Activated CD4-positive, CD25-positive, alpha-beta regulatory T cell (primary cell): Measurements from ENCODE around the gene MBD3L1.
A peak's percentile ranks its signal among the peaks of the same experiment; 100 is the strongest.

Source experiments
- DNase-seq, 4 experiments: peaks; one replicate each; lab custom pipeline; 2025; lab: John Stamatoyannopoulos, UW

Gene MBD3L1

DNA sequence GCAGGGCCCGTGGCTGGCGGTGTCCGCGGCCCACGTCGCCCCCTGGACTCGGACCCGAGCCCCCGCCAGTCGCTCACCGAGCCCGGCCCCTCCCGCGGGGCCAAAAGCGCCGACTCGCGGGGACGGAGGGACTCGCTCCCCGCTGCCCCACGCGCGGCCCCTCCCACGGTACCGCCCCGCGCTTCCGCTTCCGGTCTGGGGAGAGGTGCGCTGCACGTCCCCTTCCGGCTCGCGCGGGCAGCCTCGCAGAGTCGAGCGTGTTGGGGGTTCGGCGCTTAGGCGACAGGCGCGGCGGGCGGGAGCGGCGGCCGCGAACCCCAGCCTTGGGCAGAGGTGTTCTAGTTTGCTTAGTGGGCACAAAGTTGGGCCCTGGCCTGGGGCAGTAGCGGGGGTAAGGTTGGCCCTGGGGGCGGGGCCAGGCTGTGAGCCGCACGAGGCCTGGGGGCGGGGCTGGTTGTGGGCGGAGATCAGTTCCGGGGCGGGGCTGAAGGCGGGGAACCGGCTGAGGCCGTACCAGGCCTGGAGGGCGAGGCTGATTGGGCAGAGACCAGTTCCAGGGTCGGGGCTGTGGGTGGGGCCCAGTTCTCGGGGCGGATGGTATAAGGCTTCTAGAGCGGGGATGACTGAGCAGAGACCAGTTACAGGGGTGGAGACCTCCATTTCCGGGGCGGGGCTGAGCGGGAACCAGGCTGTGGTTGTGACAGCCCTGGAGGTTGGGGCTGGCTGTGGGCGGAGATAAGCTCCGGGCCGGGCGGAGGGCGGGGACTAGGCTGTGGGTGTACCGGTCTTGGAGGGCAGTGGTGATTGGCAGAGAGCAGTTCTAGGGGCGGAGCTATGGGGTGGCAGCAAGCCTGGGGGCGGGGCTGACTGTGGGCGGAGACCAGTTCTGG lies at the start of gene MBD3L1, which contains the start of gene ZNF558:
TSS of gene MBD3L1 (plus strand) at position 246 of the 890 bp plus-strand sequence. CDS start 10,302 bp downstream, outside the sequence.
TSS of gene ZNF558 (minus strand) at position 173 of the 890 bp plus-strand sequence. CDS start 9,645 bp downstream, outside the sequence.
- peak; percentile 99 to 100 (median 99) for DNase-seq

DNA sequence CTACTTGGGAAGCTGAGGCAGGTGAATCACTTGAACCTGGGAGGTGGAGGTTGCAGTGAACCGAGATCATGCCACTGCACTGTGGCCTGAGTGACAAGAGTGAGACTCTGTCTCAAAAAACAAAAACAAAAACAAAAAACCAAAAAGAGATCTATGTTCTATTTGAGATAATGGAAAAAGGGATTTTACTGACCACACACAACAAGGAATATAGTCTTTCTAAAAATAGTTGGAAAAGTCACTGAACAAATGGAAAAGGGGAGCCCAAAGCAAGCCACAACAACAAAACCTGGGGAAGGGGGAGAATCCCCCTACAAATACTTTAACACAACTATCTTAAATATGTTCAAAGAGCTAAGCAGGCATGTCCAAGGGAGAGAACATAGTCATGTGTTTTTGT lies 37.4 kb upstream of the MBD3L1 start:
- no peak for DNase-seq

DNA sequence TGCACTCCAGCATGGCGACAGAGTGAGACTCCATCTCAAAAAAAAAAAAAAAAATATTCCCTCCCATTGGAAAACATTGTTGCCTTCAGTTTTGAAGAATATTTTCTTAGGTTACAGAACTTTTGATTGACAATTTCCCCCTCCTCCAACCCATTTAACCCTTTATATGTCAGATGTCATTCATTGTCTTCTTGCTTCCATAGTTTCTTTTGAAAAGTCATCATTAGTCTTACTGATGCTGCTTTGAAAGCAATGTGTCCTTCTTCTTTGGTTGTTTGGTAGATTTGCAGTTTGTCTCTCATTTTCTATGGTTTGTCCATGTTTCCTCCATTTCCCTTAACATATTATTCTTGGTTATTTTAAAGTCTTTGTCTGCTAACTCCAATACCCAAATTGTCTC lies 25.5 kb upstream of the MBD3L1 start:
- no peak for DNase-seq

DNA sequence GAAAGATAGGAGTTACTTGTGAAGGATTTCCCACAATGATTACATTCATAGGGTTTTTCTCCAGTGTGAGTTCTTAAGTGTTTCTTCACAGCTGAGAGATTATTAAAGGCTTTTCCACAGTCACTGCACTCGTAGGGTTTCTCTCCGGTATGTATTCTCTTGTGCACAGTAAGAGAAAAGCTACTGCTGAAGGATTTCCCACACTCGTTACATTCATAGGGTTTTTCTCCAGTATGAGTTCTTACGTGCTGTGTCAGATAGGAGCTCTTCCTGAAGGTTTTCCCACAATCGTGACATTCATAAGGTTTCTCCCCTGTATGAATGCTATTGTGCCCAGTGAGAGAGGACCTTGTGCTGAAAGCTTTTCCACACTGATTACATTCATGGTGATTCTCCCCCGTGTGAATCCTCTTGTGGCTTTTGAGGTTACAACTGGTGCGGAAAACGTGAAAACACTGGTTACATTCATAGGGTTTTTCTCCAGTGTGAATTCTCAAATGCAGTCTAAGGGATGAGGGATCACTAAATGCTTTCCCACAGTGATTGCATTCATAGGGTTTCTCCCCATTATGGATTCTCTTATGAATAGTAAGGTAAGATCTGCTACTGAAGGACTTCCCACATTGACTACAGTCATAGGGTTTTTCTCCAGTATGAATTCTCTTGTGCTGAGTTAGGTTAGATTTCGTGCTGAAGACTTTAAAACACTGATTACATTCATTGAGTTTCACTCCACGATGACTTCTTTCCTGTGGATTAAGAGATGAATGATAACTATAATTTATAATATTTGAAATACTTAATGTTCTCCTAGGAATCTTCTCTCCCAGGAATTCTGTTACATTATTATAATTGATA lies 20.6 kb upstream of the MBD3L1 start:
- no peak for DNase-seq

DNA sequence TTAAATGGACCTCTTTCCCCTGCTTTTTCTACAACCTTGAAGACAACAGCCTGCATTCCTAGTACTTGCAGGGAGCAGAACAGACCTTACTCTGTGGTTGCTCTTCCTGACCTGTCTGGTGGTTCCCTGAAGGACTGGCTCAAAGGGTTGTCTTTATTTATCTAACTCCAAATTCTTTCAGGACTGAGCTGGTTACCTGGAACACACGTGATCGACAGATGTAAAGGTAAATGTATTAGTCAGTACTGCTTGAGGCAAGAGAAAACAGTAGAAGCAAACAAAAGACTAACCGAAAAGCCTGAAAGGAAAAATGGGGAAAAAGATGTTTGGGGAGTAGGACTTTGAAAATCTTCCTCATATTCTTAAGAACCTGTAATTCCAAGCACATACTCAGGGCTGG lies 18.0 kb upstream of the MBD3L1 start:
- DNase-seq: no peak

DNA sequence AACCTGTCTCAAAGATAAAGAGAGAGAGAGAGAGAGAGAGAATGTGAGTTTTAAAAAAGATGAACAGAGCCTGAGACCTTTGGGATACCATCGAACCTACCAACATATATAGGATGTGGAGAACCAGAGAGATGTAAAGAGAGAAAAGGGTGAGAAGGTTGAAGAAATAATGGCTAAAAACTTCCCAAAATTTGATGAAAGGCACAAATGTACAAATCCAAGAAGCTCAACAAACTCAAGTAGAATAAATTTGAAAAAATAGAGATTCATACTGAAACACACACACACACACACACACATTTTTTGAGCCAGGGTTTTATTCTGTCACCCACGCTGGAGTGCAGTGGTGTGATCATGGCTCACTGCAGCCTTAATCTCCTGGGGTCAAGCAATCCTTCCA lies 16.4 kb upstream of the MBD3L1 start:
- no peak for DNase-seq

DNA sequence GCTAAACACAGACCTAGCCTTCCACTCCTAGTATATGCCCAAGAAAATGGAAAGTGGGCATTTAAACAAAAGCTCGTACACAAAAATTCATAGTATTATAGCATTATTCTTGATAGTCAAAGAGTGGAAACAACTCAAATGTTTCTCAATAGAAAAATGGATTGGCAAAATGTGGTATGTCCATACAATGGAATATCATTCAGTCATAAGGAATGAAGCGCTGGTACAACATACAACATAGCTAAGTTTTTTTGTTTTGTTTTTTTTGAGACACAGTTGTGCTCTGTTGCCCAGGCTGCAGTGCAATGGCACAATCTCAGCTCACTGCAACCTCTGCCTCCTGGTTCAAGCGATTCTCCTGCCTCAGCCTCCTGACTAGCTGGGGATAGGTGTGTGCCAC lies 11.9 kb upstream of the MBD3L1 start:
- no peak for DNase-seq

DNA sequence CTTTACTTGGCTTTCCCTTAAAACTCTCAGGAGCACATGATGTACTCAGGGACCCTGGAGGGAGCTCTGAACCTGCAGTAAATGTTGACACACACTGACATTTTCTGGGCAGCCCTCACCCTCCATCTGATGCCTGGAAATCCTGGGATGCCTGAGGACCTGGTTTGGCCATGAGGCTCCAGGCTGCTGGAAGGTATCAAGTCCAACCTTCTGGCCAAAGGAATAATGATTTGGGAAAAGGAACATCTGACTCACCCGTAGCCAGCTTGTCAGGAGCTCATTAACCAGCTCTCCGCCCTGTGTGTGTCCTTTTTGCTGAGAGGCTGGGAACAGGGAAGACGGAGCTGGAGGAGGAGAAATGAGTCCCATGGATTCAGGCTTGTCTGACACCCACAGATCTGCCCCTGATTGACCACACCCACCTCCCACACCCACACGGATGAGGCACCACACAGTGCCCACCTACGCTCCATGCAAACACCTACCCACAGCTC lies 10.4 kb upstream of the MBD3L1 start:
- no peak for DNase-seq

DNA sequence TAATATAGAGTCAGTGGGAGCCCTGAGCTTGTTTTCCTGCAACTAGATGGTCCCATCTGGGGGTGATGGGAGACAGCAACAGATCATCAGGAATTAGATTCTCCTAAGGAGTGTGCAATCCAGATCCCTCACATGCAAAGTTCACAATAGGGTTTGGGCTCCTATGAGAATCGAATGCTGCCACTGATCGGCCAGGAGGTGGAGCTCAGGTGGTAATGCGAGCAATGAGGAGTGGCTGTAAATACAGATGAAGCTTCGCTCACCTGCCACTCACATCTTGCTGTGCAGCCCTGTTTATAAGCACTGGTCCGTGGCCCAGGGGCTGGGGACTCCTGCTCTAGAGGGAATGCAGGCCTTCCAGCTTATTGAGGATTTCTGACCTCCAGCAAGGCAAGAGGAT lies 5.8 kb upstream of the MBD3L1 start:
- DNase-seq: no peak

DNA sequence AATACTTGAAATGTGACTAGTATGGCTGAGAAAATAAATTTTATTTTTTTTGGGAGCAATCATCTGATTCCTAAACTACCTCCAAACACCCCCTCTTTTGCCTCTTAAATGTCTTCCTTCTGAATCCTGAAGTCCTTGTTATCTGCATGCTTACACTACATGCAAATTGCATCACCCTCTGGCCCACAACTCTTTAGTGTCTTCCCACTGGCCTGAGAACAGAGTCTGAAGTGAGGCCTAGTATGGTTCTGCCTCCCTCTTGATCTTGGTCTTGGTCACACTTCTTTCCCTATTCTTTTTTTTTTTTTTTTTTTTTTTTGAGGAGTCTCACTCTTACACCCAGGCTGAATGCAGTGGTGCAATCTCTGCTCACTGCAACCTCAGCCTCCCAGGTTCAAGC lies 4.9 kb upstream of the MBD3L1 start:
- no peak for DNase-seq

DNA sequence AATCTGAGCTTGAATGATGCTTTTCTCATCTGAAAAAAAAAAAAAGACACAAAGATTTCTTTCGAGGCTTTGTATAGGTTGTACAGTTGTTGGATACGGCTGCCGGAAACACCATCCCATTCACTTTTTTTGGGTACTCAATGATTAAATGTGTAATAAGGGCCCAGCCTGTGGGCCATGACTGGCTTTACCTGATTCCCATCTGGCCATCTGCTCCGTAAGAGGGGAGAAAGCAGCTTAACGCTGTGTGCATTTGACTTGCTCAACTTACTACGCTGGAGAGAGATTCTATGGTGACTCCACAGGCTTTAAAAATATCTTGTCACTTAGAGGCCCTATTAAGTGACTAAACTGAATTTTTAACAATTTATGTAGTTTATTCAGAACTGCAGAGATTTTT lies 804 bp upstream of the MBD3L1 start:
- DNase-seq: no peak

DNA sequence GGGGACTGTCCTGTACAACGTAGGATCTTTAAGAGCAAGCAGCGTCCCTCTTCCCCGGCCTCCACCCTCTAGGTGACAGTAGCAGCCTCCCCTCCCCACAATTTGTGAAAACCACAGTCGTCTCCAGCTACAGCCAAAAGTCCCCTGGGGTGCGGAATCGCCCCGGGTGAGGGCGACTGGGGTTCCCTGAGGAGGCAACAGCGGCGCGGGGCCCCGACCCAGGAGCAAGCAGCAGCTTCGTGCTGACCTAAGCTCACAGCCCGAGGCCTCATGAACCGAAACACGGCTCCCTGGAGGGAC lies 395 bp upstream of the MBD3L1 start:
- DNase-seq: no peak

DNA sequence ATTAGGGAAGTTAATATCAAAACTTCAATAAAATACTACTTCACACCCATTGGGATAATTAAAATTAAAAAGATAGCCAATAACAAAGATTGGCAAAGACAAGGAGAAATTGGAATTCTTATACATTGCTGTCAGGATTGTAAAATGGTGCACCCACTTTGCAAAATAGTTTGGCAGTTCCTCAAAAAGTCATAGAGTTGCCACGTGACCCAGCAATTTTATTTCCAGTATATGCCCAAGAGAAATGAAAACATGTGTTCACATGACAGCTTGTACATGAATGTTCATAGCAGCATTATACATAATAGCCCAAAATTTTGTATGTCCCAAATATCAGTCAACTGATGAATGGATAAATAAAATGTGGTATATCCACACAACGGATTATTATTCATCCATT lies 3.3 kb downstream of the MBD3L1 start:
- DNase-seq: no peak

DNA sequence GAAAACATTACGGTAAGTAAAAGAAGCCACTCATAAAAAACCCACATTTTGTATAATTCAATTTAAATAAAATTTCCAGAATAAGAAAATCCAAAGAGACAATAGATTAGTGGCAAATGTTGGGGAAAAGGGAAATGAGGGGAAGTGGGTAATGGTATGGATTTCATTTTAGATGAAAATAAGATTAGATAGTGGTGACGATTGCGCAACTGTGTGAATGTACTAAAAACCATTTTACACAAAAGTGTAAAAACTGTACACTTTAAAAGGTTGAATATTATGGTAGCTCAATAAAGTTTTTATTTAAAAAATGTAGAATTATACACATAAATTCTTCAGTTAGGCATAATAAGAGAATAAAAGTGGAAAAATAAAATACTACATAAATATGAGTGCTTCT lies 3.7 kb downstream of the MBD3L1 start:
- DNase-seq: no peak

DNA sequence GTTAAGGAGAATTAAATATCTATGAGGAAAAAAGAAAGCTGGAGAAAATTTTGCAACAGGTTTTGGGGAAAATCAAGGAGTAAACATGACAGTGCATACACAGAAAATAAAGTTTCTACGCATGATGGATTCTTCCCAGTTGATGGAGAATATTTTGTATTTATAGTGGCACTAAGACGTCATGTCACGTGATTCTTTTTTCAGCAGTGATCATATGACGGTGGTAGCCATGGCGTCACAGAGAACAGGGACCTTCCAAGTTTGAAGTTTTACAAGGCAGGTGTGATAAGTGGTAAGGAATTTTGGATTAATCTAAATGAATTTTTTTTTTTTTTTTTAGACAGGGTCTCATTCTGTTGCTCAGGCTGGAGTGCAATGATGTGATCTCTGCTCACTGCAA lies 8.5 kb downstream of the MBD3L1 start:
- DNase-seq: no peak

DNA sequence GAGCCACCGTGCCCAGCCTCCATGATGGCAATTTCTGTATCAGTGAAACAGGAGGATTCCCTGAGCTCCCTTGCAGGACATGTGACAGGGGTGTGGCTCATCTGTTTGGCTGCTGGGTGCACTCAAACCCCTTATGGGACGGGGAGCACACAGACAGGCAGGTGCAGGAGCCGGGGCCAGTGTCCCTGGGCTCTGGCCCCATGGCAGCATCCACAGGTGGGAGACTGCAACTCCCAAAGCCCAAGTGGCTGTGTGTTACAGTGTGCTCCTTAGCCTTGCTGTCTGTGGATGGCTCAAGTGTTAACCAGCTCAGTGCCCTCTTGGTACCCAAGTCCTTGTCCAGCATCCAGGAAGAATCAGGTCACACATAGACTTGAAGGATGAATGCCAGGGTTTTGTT lies 14.6 kb downstream of the MBD3L1 start:
- DNase-seq: no peak

DNA sequence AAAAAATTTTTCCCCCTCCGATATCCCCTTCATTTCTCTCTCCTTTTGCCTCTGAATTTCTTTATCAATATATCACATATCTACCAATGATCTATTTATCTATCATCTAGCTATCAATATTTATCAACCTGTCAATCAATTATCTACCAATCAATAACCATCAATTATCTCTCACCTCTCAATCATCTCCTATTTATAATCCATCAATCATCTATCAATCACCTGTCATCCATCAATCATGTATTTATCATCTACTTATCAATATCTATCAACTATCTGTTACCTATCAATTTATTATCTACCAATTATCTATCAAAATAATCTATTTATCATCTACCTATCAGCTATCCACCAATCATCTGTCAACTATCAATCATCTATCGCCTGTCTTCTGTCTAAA lies 17.1 kb downstream of the MBD3L1 start:
- DNase-seq: no peak

DNA sequence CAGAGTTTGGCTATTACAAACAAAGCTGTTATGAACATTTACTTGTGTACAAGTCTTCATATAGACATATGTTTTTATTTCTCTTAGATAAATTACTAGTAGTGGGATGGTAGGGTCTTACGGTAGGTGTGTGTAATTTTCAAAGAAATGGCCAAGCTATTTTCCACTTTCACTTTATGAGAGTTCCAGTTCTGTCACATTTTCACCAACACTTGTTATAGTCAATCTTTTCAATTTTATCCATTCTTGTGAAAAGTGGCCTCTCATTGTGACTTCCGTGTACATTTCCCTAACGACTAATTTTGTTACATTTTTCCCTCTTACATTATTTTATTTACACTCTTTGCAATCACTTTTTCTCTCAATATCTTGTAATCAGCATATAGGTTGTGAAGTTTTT lies 18.3 kb downstream of the MBD3L1 start:
- no peak for DNase-seq

DNA sequence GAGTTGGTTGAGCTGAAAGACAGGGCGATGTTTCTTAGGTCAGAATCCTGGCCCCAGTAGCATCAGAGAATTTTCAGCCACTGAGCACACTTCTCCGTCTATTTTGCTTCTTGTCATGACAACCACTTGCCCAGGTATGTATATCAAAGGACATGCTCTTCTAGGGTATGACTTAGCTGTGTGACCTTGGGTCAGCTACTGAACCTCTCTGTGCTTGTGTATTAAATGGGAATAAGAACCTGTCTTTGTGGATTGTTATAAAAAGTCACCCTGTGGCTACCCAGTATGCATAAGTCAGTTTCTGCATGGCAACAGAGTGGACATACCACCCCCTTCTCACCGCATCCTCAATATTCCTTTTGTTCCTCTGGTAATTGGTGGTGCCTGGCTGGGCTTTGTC lies 26.1 kb downstream of the MBD3L1 start:
- DNase-seq: no peak

DNA sequence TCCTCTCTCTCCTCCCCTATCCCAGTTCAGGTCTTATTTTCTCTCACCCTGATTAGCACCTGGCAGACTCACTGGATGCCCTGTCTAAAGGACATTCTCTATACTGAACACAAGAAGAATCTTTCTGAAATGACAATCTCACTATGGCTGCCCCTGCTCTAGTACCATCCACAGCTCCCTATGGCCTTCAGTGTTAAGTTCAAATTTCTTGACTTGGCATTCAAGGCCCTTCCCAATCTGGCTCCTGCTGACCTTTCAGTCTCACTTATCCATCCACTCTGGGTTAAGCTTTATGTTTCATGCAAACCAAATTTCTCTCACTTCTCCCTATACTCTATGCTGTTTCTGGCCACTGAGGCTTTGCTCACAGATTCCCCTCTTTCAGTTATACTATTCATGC lies 34.2 kb downstream of the MBD3L1 start:
- DNase-seq: no peak

DNA sequence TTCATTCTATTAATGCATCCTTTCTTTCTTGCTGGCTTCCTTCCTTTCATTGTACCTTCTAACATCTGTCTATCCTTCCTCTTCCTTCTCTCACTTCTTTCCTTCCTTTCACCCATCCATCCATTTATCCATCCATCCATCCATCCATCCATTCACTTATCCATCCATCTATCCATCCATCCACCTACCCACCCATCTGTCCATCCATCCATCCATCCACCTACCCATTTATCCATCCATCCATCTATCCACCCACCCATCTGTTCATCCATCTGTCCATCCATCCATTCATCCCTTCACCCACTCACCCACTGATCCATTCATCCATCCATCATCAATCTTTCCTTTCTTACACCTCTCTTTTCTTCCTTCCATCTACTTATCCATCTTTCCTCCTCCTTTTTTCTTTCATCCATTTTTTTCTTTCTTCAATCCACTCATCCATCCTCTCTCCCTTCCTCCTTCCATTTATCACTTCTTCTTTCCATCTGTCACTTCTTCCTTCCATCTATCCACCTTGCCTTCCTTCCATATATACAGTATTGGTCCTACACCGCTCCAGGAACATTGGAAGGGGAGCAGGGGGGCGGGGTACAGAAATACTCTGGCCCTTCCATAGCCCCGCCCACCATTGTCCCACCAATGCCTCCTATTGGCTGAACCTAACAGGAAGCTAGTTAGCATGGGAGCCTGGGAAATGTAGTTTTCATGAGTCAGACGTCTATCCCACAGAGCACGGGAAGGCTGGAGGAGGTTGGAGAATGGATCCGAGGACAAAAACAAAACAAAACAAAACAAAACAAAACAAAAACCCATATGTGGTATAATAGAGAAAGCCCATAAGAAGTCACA lies 45.9 kb downstream of the MBD3L1 start:
- DNase-seq: no peak

DNA sequence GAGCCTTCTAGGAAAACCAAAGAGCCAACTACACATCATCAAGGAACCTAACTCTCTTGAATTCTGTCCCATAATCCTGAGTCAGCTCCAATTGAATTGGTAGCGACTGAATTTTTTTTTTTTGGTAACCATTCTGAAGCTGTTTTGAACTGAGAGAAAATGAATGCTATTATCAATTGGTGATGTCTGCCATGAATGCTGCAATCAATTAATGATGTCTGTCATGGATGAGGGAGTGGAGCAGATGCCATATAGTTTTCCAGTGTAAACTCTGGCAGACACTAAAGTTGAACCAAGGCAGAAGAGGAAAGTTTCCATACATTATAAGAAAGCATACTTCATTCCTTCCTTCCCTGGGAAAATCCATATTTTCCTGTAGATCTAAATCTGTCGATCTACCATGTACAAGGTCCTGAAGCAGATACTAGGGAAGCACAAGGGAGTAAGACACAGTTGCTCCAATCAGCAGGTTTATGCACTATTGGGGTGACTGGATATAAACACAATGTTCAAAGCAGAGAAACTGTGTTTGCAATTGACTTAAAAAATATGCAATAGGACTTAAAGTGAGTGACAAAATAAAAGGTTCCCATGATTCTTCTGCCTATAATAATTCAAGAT lies 48.8 kb downstream of the MBD3L1 start:
- no peak for DNase-seq
